Astrocyte of the cerebellum (primary cell): ENCODE measurements around the gene SGCD.

Experiments
- DNase-seq: peaks from one replicate; pipeline ENCODE4 v3.0.0-alpha.2; 2011; ENCODE audit warnings: low read depth
- H3K4me3 ChIP-seq: 2 replicates; pipeline ENCODE4 v1.5.1; 2011; ENCODE audit warnings: mild to moderate bottlenecking, low read depth, low read length, moderate library complexity
- in situ Hi-C: cut with HindIII; loops from 2 replicates; pipeline ENCODE4 v1.10.0; 2017; ENCODE audit warnings: low sequenced_read_pairs
- TF ChIP-seq, protein P1 (sequence below): IDR thresholded peaks from 2 replicates; pipeline ENCODE4 v1.5.1; 2012; ENCODE audit warnings: low read length, low read depth, moderate library complexity, mild to moderate bottlenecking; ENCODE audit errors: missing control alignments

Gene SGCD

DNA sequence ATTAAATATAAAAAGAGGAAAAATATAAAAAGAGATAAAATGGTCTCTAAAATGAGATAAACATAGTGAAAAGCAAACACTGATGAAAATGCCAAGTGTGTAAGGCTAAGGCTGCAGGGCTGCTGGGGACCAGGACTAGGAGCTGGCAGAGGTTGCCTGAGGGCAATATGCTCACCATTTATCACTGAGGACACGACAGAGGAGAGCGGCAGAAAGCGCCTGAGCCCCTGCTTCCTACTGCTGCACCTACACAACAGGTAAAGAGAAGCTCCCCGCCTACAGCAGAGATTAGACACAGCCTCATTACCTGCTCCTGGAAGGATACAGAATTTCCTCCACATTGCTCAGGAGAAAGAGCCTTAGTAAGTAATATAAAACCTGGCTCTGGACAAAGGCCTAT, 452.5 kb downstream of the SGCD start:
- no peak for DNase-seq
- TF ChIP-seq, protein P1, sequence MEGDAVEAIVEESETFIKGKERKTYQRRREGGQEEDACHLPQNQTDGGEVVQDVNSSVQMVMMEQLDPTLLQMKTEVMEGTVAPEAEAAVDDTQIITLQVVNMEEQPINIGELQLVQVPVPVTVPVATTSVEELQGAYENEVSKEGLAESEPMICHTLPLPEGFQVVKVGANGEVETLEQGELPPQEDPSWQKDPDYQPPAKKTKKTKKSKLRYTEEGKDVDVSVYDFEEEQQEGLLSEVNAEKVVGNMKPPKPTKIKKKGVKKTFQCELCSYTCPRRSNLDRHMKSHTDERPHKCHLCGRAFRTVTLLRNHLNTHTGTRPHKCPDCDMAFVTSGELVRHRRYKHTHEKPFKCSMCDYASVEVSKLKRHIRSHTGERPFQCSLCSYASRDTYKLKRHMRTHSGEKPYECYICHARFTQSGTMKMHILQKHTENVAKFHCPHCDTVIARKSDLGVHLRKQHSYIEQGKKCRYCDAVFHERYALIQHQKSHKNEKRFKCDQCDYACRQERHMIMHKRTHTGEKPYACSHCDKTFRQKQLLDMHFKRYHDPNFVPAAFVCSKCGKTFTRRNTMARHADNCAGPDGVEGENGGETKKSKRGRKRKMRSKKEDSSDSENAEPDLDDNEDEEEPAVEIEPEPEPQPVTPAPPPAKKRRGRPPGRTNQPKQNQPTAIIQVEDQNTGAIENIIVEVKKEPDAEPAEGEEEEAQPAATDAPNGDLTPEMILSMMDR = no peak
- no peak overlapping the region for H3K4me3 ChIP-seq
- in situ Hi-C loops = no loop called here

DNA sequence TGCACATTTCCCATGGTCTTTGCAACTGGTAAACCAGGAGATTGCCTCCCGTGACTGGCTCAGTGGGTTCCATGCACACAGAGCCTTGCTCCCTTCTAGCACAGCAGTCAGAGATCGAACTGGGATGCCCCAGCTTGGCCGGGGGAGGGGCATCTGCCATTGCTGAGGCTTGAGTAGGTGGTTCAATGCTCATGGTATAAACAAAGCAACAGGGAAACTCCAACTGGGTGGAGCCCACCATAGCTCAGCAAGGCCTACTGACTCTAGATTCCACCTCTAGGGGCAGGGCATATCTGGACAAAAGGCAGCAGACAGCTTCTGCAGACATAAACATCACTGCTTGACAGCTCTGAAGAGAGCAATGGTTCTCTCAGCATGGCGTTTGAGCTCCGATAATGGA, 456.1 kb downstream of the SGCD start:
- TF ChIP-seq, protein P1 = no peak
- no peak for DNase-seq
- in situ Hi-C loops = no loop called here
- H3K4me3 ChIP-seq = no peak overlapping the region

DNA sequence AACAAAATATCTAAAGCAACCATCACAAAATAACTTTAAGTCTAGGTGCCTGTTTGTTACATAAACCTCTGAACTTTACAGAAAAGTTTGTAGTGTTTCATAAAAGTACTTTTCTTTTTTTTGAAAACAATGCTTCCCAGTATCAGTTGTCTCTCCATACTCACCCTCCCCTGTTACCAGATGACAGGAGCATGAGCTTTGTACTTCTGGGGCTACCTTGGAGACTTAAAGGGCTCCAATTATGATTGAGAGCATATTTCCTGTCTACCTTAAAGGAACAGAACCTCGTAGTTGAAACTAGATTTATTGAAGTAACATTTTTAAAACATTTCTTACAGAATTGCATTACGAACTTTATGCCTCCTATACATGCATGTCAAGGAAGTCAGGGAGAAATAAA, 467.7 kb downstream of the SGCD start:
- no peak overlapping the region for H3K4me3 ChIP-seq
- in situ Hi-C loops = no loop called here
- DNase-seq = no peak
- TF ChIP-seq, protein P1 = no peak

DNA sequence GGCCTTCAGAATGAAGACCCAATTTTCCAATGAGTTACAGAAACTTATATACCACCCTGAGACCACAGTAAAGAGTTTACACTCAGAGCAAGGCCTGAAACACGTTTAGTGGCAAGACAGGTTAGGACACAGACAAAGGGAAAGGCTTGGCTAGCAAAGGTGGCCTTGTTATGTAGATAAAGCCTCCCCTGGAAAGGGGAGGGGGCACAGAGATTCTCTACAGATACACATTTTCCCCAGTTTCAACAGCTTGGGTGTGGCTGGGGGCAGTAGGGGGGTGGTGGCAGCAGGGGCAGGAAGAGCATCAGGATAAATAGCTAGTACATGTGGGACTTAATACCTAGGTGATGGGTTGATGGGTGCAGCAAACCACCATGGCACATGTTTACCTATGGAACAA, 471.2 kb downstream of the SGCD start:
- no peak overlapping the region for H3K4me3 ChIP-seq
- TF ChIP-seq, protein P1 = no peak
- in situ Hi-C loops = no loop called here
- DNase-seq = no peak

DNA sequence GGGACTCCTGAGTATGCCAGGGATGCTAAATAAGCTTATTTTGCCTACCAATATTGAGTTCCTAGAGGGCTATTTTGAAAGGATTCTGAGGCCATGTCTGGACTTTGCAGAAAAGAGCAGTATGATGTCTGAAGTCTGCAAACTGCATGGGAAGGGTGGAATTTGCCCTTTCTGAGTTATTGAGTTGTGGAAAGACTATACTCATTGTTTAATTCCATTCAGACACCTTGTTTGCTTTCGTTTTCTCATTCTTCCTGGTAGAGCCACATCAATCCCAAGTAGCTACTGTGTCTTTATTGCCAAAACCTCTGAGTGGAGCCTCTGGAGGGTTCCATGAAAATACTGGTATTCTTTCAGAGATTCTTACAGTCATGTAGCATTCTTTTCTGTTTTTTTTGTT, 472.2 kb downstream of the SGCD start:
- TF ChIP-seq, protein P1 = no peak
- H3K4me3 ChIP-seq = no peak overlapping the region
- in situ Hi-C loops = no loop called here
- DNase-seq = no peak

DNA sequence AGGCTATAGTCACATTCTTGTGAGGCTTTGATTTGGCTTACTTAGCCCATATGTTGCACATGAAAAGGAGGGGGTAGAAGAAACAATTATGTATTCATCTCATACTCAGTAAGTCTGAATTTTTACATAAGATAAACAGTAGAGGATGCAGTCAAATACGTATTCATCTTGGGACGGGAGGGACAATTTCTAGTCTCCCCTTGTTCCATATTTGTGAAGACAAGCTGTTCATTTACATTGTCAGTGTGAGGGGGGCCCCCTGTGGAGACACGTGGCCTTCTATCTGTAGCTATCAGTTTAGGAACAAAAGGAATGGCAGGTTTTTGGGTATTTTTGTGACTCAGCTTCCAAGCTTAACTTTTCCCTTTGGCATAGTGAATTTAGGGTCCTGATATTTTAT, 474.0 kb downstream of the SGCD start:
- H3K4me3 ChIP-seq = no peak overlapping the region
- DNase-seq = no peak
- in situ Hi-C loops = loop anchor here (25.0 kb wide), 1 partner anchor 864 kb away; no protein-coding TSS in a partner anchor
- TF ChIP-seq, protein P1 = no peak

DNA sequence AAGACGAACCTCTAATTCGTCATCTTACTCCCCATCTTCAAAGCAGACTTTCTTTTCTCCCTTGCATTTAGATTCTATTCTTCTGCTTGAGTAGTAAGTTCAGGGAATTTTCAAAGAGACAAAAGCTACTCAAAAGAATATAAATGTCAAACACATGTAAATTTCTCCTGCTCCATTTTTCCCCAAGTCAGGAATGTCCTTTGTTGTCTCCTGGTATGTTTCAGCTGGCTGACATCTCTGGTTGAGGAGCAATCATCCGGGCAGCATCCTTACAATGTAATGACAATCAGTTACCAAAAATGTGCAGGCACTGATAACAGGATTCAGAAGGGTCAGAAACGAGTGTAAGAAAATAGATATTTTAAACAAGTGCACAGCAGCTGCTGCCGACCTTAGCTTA, 475.5 kb downstream of the SGCD start:
- in situ Hi-C loops = loop anchor here (25.0 kb wide), 1 partner anchor 865 kb away; no protein-coding TSS in a partner anchor
- no peak overlapping the region for H3K4me3 ChIP-seq
- DNase-seq = no peak
- TF ChIP-seq, protein P1 = no peak
